C4-2B (cell line): ENCODE results near the gene C3orf70.

Experiments used
- ZFX ChIP-seq: fragments of 450-650 bp; IDR thresholded peaks from 2 replicates; pipeline ENCODE4 v1.6.1; 2017
- TF ChIP-seq, protein P1 (sequence below): fragments of 450-650 bp; conservative IDR thresholded peaks from 2 replicates; pipeline ENCODE4 v1.5.1; 2017; ENCODE audit warnings: mild to moderate bottlenecking

GRCh38 chr3:185112186-185112585 is 40.7 kb downstream of the C3orf70 start:
- TF ChIP-seq, protein P1, sequence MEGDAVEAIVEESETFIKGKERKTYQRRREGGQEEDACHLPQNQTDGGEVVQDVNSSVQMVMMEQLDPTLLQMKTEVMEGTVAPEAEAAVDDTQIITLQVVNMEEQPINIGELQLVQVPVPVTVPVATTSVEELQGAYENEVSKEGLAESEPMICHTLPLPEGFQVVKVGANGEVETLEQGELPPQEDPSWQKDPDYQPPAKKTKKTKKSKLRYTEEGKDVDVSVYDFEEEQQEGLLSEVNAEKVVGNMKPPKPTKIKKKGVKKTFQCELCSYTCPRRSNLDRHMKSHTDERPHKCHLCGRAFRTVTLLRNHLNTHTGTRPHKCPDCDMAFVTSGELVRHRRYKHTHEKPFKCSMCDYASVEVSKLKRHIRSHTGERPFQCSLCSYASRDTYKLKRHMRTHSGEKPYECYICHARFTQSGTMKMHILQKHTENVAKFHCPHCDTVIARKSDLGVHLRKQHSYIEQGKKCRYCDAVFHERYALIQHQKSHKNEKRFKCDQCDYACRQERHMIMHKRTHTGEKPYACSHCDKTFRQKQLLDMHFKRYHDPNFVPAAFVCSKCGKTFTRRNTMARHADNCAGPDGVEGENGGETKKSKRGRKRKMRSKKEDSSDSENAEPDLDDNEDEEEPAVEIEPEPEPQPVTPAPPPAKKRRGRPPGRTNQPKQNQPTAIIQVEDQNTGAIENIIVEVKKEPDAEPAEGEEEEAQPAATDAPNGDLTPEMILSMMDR = no peak
- no peak for TF ChIP-seq ZFX
